Fibroblast of lung (primary cell): ENCODE data around the gene ABO.

Source experiments
- EZH2 ChIP-seq: IDR thresholded peaks from 2 replicates; pipeline ENCODE4 v1.5.1; 2012; ENCODE audit warnings: low read length, control low read depth, mild to moderate bottlenecking; ENCODE audit errors: missing control alignments
- TF ChIP-seq, protein P1 (sequence below), 2 donors: IDR thresholded peaks in 1 of 2; conservative IDR thresholded peaks in 1 of 2; 1 replicate in 1 of 2; 2 replicates in 1 of 2; pipeline ENCODE4 v1.5.1; 2011 to 2012; ENCODE audit warnings: low read length in 2 of 2, control low read depth in 1 of 2, inconsistent platforms in 1 of 2, low read depth in 1 of 2, mild to moderate bottlenecking in 1 of 2

DNA sequence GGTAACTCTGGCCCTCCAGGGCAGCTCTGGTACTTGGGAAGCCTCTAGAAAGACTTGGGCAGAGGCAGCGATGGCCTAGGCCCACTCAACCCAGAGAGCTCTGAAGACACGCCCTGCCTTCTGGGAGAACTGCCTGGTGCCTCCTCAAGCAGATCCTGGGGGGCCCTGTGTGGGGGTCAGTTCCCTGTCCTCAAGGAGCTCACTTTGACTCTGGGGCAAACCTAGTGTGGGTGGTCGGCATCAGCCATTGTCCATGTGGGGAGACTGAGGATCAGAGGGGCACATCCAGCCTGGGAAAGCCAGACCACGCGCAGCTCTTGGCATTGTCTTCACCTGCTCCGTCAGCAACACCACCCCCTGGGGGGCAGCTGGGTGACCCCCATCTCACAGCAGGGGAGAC, 28.0 kb downstream of the ABO start:
- TF ChIP-seq, protein P1, sequence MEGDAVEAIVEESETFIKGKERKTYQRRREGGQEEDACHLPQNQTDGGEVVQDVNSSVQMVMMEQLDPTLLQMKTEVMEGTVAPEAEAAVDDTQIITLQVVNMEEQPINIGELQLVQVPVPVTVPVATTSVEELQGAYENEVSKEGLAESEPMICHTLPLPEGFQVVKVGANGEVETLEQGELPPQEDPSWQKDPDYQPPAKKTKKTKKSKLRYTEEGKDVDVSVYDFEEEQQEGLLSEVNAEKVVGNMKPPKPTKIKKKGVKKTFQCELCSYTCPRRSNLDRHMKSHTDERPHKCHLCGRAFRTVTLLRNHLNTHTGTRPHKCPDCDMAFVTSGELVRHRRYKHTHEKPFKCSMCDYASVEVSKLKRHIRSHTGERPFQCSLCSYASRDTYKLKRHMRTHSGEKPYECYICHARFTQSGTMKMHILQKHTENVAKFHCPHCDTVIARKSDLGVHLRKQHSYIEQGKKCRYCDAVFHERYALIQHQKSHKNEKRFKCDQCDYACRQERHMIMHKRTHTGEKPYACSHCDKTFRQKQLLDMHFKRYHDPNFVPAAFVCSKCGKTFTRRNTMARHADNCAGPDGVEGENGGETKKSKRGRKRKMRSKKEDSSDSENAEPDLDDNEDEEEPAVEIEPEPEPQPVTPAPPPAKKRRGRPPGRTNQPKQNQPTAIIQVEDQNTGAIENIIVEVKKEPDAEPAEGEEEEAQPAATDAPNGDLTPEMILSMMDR (conservative IDR thresholded peaks at IDR 0.05 in 1 of 2, IDR thresholded peaks at IDR 0.05 in 1 of 2; ENCODE audit: low read depth in 1 of 2, low read length in 2 of 2): no peak
- TF ChIP-seq EZH2: no peak
